Thyroid gland (tissue), 4 donors: Measurements from ENCODE around the gene IFT81.

ENCODE experiments used
- POLR2A ChIP-seq, 2 donors: fragments of 450-650 bp; IDR thresholded peaks; one replicate each; pipeline ENCODE4 v1.6.1; 2017; ENCODE audit warnings: antibody characterized with exemption in 2 of 2, mild to moderate bottlenecking in 2 of 2, moderate library complexity in 1 of 2
- TF ChIP-seq, protein P1 (sequence below), 6 experiments: fragments of 200-600 bp in 3 of 6; fragments of 450-650 bp in 3 of 6; sonication (generic) in 3 of 6; IDR thresholded peaks; one replicate each; pipeline ENCODE4 v1.5.1; 2016 to 2019; ENCODE audit warnings: antibody characterized with exemption in 6 of 6, mild to moderate bottlenecking in 2 of 6, inconsistent platforms in 1 of 6, moderate library complexity in 1 of 6

DNA sequence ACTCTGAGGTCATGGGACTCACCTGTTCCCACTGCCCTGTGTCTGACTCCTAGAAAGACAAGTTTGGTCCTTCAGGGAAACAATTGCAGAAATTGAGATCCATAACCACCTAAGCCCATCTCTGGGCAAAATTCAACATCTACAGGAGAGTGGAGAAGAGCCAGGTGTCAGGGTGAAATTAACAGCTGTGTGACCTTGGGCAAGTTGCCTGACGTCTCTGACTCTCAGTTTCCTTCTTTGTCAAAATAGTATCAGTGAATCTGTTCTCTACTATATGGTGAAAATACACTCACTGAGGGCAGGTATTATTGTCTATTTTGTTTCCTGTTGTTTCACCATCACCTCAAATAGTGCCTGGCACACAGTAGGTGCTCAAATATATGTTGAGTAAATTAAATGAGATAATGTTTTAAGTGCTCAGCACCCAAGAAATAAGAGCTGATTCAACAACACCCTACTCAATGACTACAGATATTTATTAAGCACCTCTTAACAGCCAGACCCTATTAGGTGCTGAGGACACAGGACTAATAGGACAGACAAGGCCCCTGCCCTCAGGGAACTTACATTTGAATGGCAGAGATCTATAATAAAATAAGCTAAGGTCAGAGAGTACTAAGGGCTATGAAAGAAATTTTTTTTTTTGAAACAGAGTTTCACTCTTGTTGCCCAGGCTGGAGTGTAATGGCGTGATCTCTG is 14.2 kb upstream of the IFT81 start:
- TF ChIP-seq, protein P1, sequence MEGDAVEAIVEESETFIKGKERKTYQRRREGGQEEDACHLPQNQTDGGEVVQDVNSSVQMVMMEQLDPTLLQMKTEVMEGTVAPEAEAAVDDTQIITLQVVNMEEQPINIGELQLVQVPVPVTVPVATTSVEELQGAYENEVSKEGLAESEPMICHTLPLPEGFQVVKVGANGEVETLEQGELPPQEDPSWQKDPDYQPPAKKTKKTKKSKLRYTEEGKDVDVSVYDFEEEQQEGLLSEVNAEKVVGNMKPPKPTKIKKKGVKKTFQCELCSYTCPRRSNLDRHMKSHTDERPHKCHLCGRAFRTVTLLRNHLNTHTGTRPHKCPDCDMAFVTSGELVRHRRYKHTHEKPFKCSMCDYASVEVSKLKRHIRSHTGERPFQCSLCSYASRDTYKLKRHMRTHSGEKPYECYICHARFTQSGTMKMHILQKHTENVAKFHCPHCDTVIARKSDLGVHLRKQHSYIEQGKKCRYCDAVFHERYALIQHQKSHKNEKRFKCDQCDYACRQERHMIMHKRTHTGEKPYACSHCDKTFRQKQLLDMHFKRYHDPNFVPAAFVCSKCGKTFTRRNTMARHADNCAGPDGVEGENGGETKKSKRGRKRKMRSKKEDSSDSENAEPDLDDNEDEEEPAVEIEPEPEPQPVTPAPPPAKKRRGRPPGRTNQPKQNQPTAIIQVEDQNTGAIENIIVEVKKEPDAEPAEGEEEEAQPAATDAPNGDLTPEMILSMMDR (IDR thresholded peaks at IDR 0.05): no peak
- TF ChIP-seq POLR2A (IDR thresholded peaks at IDR 0.05): no peak
